Activated CD4-positive, CD25-positive, alpha-beta regulatory T cell treated with anti-CD3 and anti-CD28 coated beads, Interleukin-2, amount 50 U/mL, for 72 hours (primary cell): Measurements from ENCODE around the gene UBE2E2.

Experiments used
- DNase-seq: peaks from one replicate; pipeline ENCODE4 v3.0.0; 2021

UBE2E2 gene

GRCh38 chr3:23288286-23288685 is 85.2 kb downstream of the UBE2E2 start:
- DNase-seq = no peak

GRCh38 chr3:23288715-23289114 is 85.6 kb downstream of the UBE2E2 start:
- no peak for DNase-seq

- DNase-seq = no peak
Measured at GRCh38 chr3:23292432-23292831, 89.3 kb downstream of the UBE2E2 start.

GRCh38 chr3:23294770-23295387 is 91.8 kb downstream of the UBE2E2 start:
- DNase-seq = no peak

- DNase-seq = no peak
Measured at GRCh38 chr3:23301819-23302218, 98.7 kb downstream of the UBE2E2 start.

- no peak for DNase-seq
Measured at GRCh38 chr3:23302271-23302670, 99.1 kb downstream of the UBE2E2 start.

- DNase-seq = no peak
Measured at GRCh38 chr3:23303601-23304217, 100.6 kb downstream of the UBE2E2 start.

- no peak for DNase-seq
Measured at GRCh38 chr3:23304424-23304823, 101.3 kb downstream of the UBE2E2 start.

- no peak for DNase-seq
Measured at GRCh38 chr3:23308986-23309625, 106.0 kb downstream of the UBE2E2 start.

GRCh38 chr3:23312866-23313265 is 109.7 kb downstream of the UBE2E2 start:
- DNase-seq = no peak

- DNase-seq = no peak
Measured at GRCh38 chr3:23314981-23315762, 112.0 kb downstream of the UBE2E2 start.

- DNase-seq = no peak
Measured at GRCh38 chr3:23316924-23317323, 113.8 kb downstream of the UBE2E2 start.

GRCh38 chr3:23319366-23320312 is 116.5 kb downstream of the UBE2E2 start:
- DNase-seq = no peak

GRCh38 chr3:23320586-23321570 is 117.8 kb downstream of the UBE2E2 start:
- no peak for DNase-seq

GRCh38 chr3:23324745-23325144 is 121.6 kb downstream of the UBE2E2 start:
- DNase-seq = no peak

- no peak for DNase-seq
Measured at GRCh38 chr3:23325466-23326065, 122.4 kb downstream of the UBE2E2 start.

GRCh38 chr3:23329471-23330105 is 126.5 kb downstream of the UBE2E2 start:
- DNase-seq = no peak

- DNase-seq = no peak
Measured at GRCh38 chr3:23330568-23330967, 127.4 kb downstream of the UBE2E2 start.

GRCh38 chr3:23331141-23331935 is 128.2 kb downstream of the UBE2E2 start:
- no peak for DNase-seq
